ENCODE results near the gene DUSP2. TPM values are rescaled to one million over a fixed set of nuclear protein-coding genes. Genes with fewer than 3 reads are reported as not detected.

The DUSP2 gene
- total RNA-seq: 10 to 100 TPM in 1 of 2 donors, 1 to 10 TPM in 1; 8.5 to 22.2 TPM

- H3K27ac ChIP-seq: peak within 1 kb of the TSS; percentile 69 to 73
- peaks cover 21 to 57% of the 10 kb centered on the region in 2 donors for H3K4me1 ChIP-seq (ENCODE audit: control insufficient read depth in 1 of 2, low read depth in 2 of 2)
- ATAC-seq (ENCODE audit: insufficient number of reproducible peaks, low FRiP score, low read depth): peak; percentile 34
- peak within 1 kb of the TSS; percentile 77 for H3K4me3 ChIP-seq
- TF ChIP-seq CTCF (IDR thresholded peaks at IDR 0.05): no peak
- H3K9me3 ChIP-seq: no peaks in the 10 kb centered on the region
- DNase-seq (ENCODE audit: low spot score): peak; percentile 39
- no peaks in the 10 kb centered on the region for H3K27me3 ChIP-seq (replicated peaks; ENCODE audit: insufficient read depth)
- no peaks in the 10 kb centered on the region for H3K36me3 ChIP-seq
Measured at GRCh38 chr2:96145036-96145847, at the start of gene DUSP2. TSS of gene DUSP2 (minus strand) at chr2:96145440. CDS start at chr2:96145354, 86 bp downstream.

GRCh38 chr2:96191937-96192670 lies 46.9 kb upstream of the DUSP2 start:
- no peak for DNase-seq (ENCODE audit: low spot score)
- no peaks in the 10 kb centered on the region for H3K27me3 ChIP-seq (replicated peaks; ENCODE audit: insufficient read depth)
- H3K4me3 ChIP-seq: no peak overlapping the region
- peaks cover 46% of the 10 kb centered on the region for H3K36me3 ChIP-seq
- TF ChIP-seq CTCF (IDR thresholded peaks at IDR 0.05): no peak
- no peaks in the 10 kb centered on the region for H3K4me1 ChIP-seq (ENCODE audit: control insufficient read depth in 1 of 2, low read depth in 2 of 2)
- no peaks in the 10 kb centered on the region for H3K9me3 ChIP-seq
- ATAC-seq (ENCODE audit: insufficient number of reproducible peaks, low FRiP score, low read depth): no peak
- H3K27ac ChIP-seq: no peak overlapping the region

- Histone ChIP-seq H3K36me3 (peaks cover 69% of the 10 kb centered on the region), H3K4me3 (no peak overlapping the region), H3K27me3 (replicated peaks; ENCODE audit: insufficient read depth) (no peaks in the 10 kb centered on the region), H3K4me1 (ENCODE audit: control insufficient read depth in 1 of 2, low read depth in 2 of 2) (no peaks in the 10 kb centered on the region), H3K27ac (no peak overlapping the region), H3K9me3 (no peaks in the 10 kb centered on the region)
- ATAC-seq (ENCODE audit: insufficient number of reproducible peaks, low FRiP score, low read depth) (no peak), DNase-seq (ENCODE audit: low spot score) (no peak)
- no peak for TF ChIP-seq CTCF (IDR thresholded peaks at IDR 0.05)
Measured at GRCh38 chr2:96188821-96189526, 43.7 kb upstream of the DUSP2 start.

GRCh38 chr2:96186562-96186961 lies 41.3 kb upstream of the DUSP2 start:
- H3K27me3 ChIP-seq (replicated peaks; ENCODE audit: insufficient read depth): no peaks in the 10 kb centered on the region
- DNase-seq (ENCODE audit: low spot score) (no peak), ATAC-seq (ENCODE audit: insufficient number of reproducible peaks, low FRiP score, low read depth) (no peak)
- H3K9me3 ChIP-seq: no peaks in the 10 kb centered on the region
- no peak overlapping the region for H3K27ac ChIP-seq
- no peak overlapping the region for H3K4me3 ChIP-seq
- H3K4me1 ChIP-seq (ENCODE audit: control insufficient read depth in 1 of 2, low read depth in 2 of 2): no peaks in the 10 kb centered on the region
- TF ChIP-seq CTCF (IDR thresholded peaks at IDR 0.05): no peak
- peaks cover 55% of the 10 kb centered on the region for H3K36me3 ChIP-seq

GRCh38 chr2:96185516-96185915 lies 40.3 kb upstream of the DUSP2 start:
- Histone ChIP-seq H3K27me3 (replicated peaks; ENCODE audit: insufficient read depth) (no peaks in the 10 kb centered on the region), H3K9me3 (no peaks in the 10 kb centered on the region), H3K36me3 (peaks cover 44% of the 10 kb centered on the region)

More at GRCh38 chr2:96185516-96185915, 40.3 kb upstream of the DUSP2 start:
- DNase-seq (ENCODE audit: low spot score) (no peak), ATAC-seq (ENCODE audit: insufficient number of reproducible peaks, low FRiP score, low read depth) (no peak)
- Histone ChIP-seq H3K4me1 (ENCODE audit: control insufficient read depth in 1 of 2, low read depth in 2 of 2) (no peaks in the 10 kb centered on the region), H3K27ac (no peak overlapping the region), H3K4me3 (no peak overlapping the region)
- TF ChIP-seq CTCF (IDR thresholded peaks at IDR 0.05): no peak

Data from thoracic aorta (tissue), 2 donors.